Suprapubic skin (tissue), 3 donors: ENCODE data around the gene GPRC5C.

ENCODE experiments used
- CTCF ChIP-seq, 2 donors: fragments of 200-600 bp in 1 of 2; fragments of 450-650 bp in 1 of 2; sonication (generic) in 1 of 2; IDR thresholded peaks; one replicate each; pipeline ENCODE4 v1.5.1; 2016 to 2019; ENCODE audit warnings: antibody characterized with exemption in 2 of 2, mild to moderate bottlenecking in 1 of 2, moderate library complexity in 1 of 2
- POLR2AphosphoS5 ChIP-seq, 3 donors: sonication (generic); formaldehyde crosslinking; IDR thresholded peaks; one replicate each; pipeline ENCODE4 v1.6.1; 2017; ENCODE audit warnings: antibody characterized with exemption in 3 of 3

GRCh38 chr17:74426551-74427047 lies 5.3 kb upstream of the GPRC5C start:
- TF ChIP-seq CTCF (IDR thresholded peaks at IDR 0.05) (no peak), POLR2AphosphoS5 (IDR thresholded peaks at IDR 0.05) (no peak)
